ENCODE data around the gene UNC5C. TPM values are rescaled to one million over a fixed set of nuclear protein-coding genes. Genes with fewer than 3 reads are reported as not detected.
A peak's percentile ranks its signal among the peaks of the same experiment; 100 is the strongest.

The UNC5C gene
- total RNA-seq, result not detected

- Histone ChIP-seq H3K4me3 (ENCODE audit: low read length) (peak within 1 kb of the TSS; percentile 4), H3K4me1 (ENCODE audit: insufficient read depth, low read length) (no peaks in the 10 kb centered on the region), H3K27me3 (ENCODE audit: insufficient read depth, low read length) (peaks cover 46% of the 10 kb centered on the region), H3K9me3 (ENCODE audit: low read depth, low read length) (no peaks in the 10 kb centered on the region)
Measured at GRCh38 chr4:95548738-95549245, at the start of gene UNC5C. Gene UNC5C (minus strand): TSS chr4:95548973.

DNA sequence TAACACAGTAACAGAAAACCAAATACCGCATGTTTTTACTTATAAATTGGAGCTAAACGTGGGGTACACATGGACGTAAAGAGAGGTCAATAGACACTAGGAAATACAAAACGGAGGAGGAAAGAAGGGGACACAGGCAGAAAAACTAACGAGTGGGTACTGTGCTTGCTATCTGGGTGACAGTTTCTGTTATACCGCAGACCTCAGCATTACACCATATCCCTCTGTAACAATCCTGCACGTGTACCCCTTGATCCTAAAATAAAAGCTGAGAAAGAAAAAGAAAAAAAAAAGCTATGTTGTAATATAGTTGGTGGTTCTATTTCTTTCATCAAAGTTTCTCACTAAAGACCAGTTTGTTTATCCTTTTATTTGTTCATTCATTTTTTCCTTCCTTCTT, 47.9 kb upstream of the UNC5C start:
- H3K9me3 ChIP-seq (ENCODE audit: low read depth, low read length), result no peaks in the 10 kb centered on the region
- H3K27me3 ChIP-seq (ENCODE audit: insufficient read depth, low read length), result no peaks in the 10 kb centered on the region
- no peak overlapping the region for H3K4me3 ChIP-seq (ENCODE audit: low read length)
- H3K4me1 ChIP-seq (ENCODE audit: insufficient read depth, low read length), result no peaks in the 10 kb centered on the region

DNA sequence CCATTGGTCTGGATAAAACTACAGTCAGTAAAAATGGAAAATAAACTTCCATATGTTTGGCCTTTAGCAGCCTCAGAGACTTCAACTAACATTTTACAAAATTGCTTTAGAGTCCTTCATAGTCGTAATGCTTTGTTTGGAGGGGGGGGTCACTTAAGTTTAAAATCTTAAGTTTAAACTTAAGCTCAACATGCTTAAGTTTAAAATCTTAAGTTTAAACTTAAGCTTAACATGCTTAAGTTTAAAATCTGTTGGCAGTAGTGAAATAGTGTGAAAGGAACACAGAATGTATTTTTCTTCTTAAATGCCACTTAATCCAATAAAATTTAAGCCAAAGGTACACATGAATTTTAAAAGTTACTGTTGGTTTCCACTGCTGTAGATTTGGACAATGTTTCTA, 45.9 kb upstream of the UNC5C start:
- no peak overlapping the region for H3K4me3 ChIP-seq (ENCODE audit: low read length)
- no peaks in the 10 kb centered on the region for H3K27me3 ChIP-seq (ENCODE audit: insufficient read depth, low read length)
- H3K9me3 ChIP-seq (ENCODE audit: low read depth, low read length), result no peaks in the 10 kb centered on the region
- no peaks in the 10 kb centered on the region for H3K4me1 ChIP-seq (ENCODE audit: insufficient read depth, low read length)

DNA sequence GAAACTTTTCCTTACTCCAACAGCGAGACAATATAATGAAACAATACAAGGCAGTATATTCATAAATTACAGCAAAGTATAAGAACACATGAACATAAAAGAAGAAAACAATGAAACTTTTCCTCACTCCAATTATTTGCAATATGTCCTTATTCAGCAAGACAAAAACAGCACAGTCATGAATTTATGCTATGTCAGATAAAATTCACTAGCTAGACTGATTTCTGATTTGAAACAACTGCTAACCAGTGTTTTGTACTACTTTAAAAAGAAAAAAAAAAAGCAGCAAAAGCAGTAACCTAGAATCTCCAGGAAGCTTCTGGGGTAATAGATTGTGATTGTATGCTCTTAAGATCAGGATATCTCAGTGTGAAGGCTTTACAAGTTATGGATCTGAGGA, 45.2 kb upstream of the UNC5C start:
- H3K27me3 ChIP-seq (ENCODE audit: insufficient read depth, low read length), result no peaks in the 10 kb centered on the region
- no peak overlapping the region for H3K4me3 ChIP-seq (ENCODE audit: low read length)
- no peaks in the 10 kb centered on the region for H3K4me1 ChIP-seq (ENCODE audit: insufficient read depth, low read length)
- no peaks in the 10 kb centered on the region for H3K9me3 ChIP-seq (ENCODE audit: low read depth, low read length)

DNA sequence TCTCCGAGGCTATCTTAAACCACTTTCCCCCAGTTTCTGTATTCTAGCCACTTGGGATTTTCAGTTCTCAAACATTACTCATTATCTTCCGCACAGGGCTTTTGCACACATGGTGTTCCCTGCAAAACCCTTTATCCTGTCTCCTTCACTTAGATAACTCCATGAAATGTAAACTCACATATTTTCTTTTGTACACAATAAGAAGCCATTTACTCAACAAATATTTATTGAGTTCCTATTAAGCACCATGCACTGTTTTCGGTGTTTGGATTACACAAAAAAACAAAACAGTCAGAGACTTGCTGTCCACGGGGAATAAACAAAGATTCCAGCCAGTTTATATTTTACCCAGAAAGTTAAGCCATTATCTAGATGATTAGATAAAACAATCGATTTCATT, 42.5 kb upstream of the UNC5C start:
- H3K4me3 ChIP-seq (ENCODE audit: low read length), result no peak overlapping the region
- no peaks in the 10 kb centered on the region for H3K4me1 ChIP-seq (ENCODE audit: insufficient read depth, low read length)
- H3K9me3 ChIP-seq (ENCODE audit: low read depth, low read length), result no peaks in the 10 kb centered on the region
- H3K27me3 ChIP-seq (ENCODE audit: insufficient read depth, low read length), result no peaks in the 10 kb centered on the region

GRCh38 chr4:95590615-95591014, 41.8 kb upstream of the UNC5C start:
- Histone ChIP-seq H3K27me3 (ENCODE audit: insufficient read depth, low read length) (no peaks in the 10 kb centered on the region), H3K4me3 (ENCODE audit: low read length) (no peak overlapping the region), H3K9me3 (ENCODE audit: low read depth, low read length) (no peaks in the 10 kb centered on the region), H3K4me1 (ENCODE audit: insufficient read depth, low read length) (no peaks in the 10 kb centered on the region)

DNA sequence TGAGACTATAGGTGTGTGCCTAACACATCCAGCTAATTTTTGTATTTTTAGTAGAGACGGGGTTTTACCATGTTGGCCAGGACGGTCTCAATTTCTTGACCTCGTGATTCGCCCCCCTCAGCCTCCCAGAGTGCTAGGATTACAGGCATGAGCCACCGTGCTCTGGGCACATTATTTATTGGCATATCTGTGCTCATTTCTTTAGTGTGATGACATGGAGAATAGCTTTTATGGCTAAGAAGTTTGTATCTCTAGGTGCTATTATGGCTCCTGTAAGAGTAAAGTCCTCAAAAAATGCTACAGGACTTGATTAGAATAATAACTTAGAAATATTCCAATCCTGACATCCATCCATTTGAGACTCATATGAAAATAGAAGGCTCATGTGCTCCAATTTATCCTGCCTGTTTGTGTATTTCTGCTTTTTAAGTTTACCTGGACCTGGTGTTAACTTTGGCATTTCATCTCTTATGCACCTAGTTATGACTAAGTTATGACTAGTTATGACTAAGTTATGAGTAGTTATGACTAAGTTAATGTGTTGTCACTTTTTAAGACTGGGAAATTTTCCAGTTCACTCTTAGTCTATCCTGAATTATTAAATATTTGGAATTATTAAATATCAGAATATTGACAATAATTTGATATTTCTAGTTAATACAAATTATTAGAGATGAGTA, 36.4 kb upstream of the UNC5C start:
- no peaks in the 10 kb centered on the region for H3K9me3 ChIP-seq (ENCODE audit: low read depth, low read length)
- no peaks in the 10 kb centered on the region for H3K4me1 ChIP-seq (ENCODE audit: insufficient read depth, low read length)
- no peaks in the 10 kb centered on the region for H3K27me3 ChIP-seq (ENCODE audit: insufficient read depth, low read length)
- no peak overlapping the region for H3K4me3 ChIP-seq (ENCODE audit: low read length)

GRCh38 chr4:95580226-95580625, 31.5 kb upstream of the UNC5C start:
- no peaks in the 10 kb centered on the region for H3K27me3 ChIP-seq (ENCODE audit: insufficient read depth, low read length)

DNA sequence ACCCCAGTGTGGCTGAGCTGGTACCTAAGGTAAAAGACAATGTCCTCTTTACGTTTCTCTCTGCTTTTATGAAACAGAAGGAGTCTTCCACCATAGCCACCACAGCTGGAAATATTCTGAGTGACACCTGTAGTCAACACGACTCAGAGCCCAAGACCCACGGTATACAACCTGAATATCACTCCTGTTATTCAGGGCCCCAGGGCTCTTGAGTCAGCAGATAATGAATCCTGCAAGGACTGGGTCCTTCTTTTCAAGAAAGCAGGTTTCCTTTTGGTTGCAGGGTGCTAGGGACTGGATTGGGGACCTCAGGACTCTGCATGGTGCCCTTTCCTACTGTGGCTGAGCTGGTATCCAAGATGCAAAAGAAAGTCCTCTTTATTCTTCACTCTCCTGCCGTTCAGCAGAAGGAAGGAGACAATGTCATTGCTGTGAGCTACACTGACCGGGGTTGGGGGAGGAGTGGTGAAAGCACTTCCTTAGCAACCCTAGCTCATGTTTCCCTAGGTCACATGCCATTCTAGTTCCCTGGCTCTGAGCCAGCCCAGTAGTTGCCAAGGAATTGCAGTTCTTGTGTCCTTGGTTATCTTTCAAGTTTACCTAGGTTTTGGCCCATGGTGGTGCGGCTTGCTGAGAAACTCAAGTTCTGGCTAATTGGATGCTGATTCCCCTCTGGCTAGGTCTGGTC, 23.7 kb upstream of the UNC5C start:
- Histone ChIP-seq H3K9me3 (ENCODE audit: low read depth, low read length) (no peaks in the 10 kb centered on the region), H3K27me3 (ENCODE audit: insufficient read depth, low read length) (no peaks in the 10 kb centered on the region), H3K4me1 (ENCODE audit: insufficient read depth, low read length) (no peaks in the 10 kb centered on the region), H3K4me3 (ENCODE audit: low read length) (no peak overlapping the region)

More at GRCh38 chr4:95580226-95580625, 31.5 kb upstream of the UNC5C start:
- H3K4me3 ChIP-seq (ENCODE audit: low read length), result no peak overlapping the region
- H3K9me3 ChIP-seq (ENCODE audit: low read depth, low read length), result no peaks in the 10 kb centered on the region
- H3K4me1 ChIP-seq (ENCODE audit: insufficient read depth, low read length), result no peaks in the 10 kb centered on the region

DNA sequence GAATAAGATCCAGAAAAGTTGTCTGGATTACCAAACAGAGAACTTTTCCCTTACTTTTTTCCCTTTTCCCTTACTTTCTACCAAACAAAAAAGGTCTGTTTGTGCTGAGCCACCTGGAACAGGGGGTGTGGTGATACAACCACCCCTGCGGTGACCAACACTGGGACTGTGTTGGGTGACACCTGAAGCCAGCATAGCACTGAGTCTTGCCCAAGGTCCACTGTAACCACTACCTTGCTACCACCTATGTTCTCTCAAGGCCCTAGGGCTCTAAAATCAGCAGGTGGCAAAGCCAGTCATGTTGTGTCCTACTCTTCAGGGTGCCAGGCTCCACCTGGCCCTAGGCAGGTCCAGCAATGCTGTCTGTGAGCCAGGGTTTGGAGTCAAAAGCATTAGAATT, 22.8 kb upstream of the UNC5C start:
- H3K4me3 ChIP-seq (ENCODE audit: low read length), result no peak overlapping the region
- no peaks in the 10 kb centered on the region for H3K27me3 ChIP-seq (ENCODE audit: insufficient read depth, low read length)
- no peaks in the 10 kb centered on the region for H3K4me1 ChIP-seq (ENCODE audit: insufficient read depth, low read length)
- H3K9me3 ChIP-seq (ENCODE audit: low read depth, low read length), result no peaks in the 10 kb centered on the region

DNA sequence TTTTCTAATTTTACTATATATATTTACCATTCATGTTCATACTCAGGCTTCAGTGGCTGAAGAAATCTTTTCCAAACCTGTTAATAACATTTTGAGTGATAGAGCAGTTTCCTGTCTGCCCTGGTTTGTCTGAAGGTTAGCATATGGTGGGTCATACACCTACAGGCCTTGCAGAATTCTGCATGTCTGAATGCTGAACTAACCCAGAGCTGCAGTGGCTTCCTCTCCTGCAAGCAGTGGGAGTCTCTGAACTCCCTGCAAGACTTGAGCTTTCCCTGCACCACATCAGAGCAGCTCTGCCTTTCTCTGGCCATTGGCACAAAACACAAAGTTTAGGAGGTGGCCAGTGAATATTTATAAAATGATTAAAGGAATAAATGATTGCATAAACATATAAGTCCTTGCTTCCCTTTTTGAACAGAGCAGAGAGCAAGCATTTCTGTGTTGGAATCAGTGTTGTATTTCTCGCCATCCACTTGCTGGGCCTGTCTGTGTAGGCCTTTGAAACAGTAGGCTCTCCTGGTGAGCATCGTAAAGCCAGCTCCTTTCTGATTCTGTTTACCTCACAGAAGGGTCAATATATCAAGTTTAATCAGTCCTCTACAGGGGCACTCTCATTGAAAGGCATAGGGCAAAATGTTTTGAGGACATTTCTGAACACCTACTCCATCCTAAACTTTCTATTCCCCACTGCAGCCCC, 15.0 kb upstream of the UNC5C start:
- H3K4me3 ChIP-seq (ENCODE audit: low read length), result no peak overlapping the region
- no peaks in the 10 kb centered on the region for H3K9me3 ChIP-seq (ENCODE audit: low read depth, low read length)
- H3K4me1 ChIP-seq (ENCODE audit: insufficient read depth, low read length), result no peaks in the 10 kb centered on the region
- H3K27me3 ChIP-seq (ENCODE audit: insufficient read depth, low read length), result no peaks in the 10 kb centered on the region

GRCh38 chr4:95560774-95561173, 12.0 kb upstream of the UNC5C start:
- Histone ChIP-seq H3K27me3 (ENCODE audit: insufficient read depth, low read length) (no peaks in the 10 kb centered on the region), H3K4me3 (ENCODE audit: low read length) (no peak overlapping the region), H3K4me1 (ENCODE audit: insufficient read depth, low read length) (no peaks in the 10 kb centered on the region), H3K9me3 (ENCODE audit: low read depth, low read length) (no peaks in the 10 kb centered on the region)

DNA sequence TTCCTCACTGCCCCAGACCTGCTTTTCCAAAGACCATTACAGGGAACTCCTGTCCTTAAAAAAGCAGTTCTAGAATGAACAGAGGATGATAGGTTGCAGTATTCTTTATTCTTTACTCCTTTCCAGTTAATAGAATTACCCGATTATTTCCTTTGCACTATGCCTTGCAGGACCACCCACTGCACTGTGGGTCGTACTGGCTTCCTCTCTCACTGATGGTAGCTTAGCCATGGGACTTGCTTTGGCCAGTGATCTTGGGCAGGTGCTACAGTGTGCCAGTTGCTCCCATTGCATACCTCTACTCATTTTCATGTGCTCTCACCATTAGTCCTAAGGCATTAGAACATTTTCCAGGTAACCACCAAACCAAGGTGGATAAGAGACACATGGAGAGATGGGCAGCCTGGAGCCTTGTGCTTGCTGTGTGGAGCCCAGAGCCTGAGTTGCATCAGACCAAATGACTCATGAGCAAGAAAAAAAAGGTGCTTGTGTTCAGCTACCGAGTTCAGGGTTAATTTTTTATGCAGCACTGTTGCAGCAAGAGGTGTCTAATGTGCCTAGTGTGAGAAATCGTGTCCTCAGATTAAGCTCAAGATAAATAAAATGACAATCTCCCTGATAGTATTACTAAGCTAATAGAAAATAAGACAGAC, 7.6 kb upstream of the UNC5C start:
- Histone ChIP-seq H3K4me3 (ENCODE audit: low read length) (no peak overlapping the region), H3K4me1 (ENCODE audit: insufficient read depth, low read length) (no peaks in the 10 kb centered on the region), H3K9me3 (ENCODE audit: low read depth, low read length) (no peaks in the 10 kb centered on the region), H3K27me3 (ENCODE audit: insufficient read depth, low read length) (no peaks in the 10 kb centered on the region)

GRCh38 chr4:95552942-95553550, 4.3 kb upstream of the UNC5C start:
- H3K27me3 ChIP-seq (ENCODE audit: insufficient read depth, low read length), result peaks cover 22% of the 10 kb centered on the region
- no peak overlapping the region for H3K4me3 ChIP-seq (ENCODE audit: low read length)
- H3K4me1 ChIP-seq (ENCODE audit: insufficient read depth, low read length), result no peaks in the 10 kb centered on the region
- H3K9me3 ChIP-seq (ENCODE audit: low read depth, low read length), result no peaks in the 10 kb centered on the region

DNA sequence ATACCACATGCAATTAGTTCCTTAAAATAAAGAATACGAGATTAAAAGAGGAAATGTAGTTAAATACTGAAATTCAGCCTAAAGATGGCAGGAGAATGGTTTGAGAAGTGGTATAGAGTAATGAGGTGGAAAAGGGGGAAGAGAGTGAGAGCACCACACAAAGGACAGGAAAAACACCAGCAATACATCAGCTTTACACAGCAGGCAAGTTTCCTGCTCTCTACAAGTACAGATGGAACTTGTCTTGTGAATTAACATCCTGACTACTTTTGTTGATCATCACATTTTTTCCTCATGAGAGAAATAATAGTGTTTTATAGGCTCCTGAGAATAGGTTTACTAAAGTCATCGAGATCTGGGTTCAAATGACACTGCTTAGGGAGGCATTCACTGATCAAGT, 2.9 kb upstream of the UNC5C start:
- Histone ChIP-seq H3K4me3 (ENCODE audit: low read length) (no peak overlapping the region), H3K9me3 (ENCODE audit: low read depth, low read length) (no peaks in the 10 kb centered on the region), H3K27me3 (ENCODE audit: insufficient read depth, low read length) (peaks cover 36% of the 10 kb centered on the region), H3K4me1 (ENCODE audit: insufficient read depth, low read length) (no peaks in the 10 kb centered on the region)

Data from mononuclear cell (primary cell).